GM15510 (cell line): Measurements from ENCODE around the gene URGCP.
A peak's percentile ranks its signal among the peaks of the same experiment; 100 is the strongest.

Experiments
- POLR2A ChIP-seq: IDR thresholded peaks from 3 replicates; pipeline ENCODE4 v1.6.1; 2011; ENCODE audit warnings: borderline replicate concordance; ENCODE audit not compliant: insufficient read length; ENCODE audit errors: extremely low read depth

URGCP gene

DNA sequence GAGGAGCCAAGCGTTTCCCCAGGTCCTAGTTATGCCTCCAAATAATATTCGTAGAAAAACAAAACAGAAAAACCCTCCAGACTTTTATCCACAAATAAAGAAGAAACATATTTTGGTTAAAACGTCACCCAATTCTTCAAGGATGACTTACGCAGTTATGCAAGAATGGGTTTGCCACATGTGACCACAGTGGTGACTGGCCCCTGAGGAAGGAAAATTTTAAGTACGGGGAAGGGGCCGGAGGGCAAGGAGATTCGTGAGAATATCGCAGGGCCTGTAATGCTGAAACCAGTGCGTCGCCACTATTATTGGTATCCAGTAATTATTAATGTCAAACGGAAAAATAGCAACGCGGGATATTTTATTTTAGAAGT is 36.5 kb downstream of the URGCP start:
- TF ChIP-seq POLR2A, result no peak

DNA sequence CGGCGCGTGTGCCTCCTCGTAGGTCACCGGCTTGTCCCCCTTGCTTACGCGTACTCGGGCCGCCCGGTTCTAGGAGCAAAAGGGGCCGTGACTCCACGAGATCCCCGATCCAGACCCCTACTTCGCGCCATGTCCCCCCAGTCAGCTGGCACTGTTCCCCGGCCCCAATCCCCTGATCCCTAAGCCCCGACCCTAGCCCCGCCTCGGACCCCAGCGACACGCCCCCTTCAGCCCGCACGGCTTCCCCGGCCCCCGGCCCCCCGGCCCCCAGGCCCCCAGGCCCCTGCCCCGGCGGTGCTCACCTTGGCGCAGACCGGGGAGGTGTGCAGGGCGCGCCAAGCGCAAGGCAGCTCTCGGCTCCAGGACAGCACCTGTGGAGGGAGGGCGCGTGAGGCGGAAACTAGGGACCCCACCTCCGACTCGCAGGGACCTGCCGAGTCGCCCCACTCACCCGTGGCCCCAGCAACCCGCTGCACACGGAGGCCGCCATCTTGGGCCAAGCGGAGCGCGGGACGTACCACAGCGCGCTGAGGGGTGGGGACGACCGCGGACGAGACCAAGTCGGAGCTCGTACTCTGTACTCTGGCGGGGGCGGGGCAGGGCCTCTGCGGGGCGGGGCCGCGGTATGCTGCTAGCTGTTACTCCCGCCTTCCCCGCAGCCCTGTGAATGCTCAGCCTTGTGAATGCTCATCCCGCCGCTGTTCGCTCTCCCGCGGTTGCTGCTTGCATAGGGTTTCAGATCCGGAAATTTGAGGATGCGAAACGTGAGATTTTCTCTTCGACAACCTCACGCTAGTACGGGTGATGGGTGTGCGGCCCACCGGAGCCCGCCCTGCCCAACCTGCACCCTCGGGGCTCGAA is 37.2 kb downstream of the URGCP start, which contains the start of gene MRPS24:
Gene MRPS24 (minus strand): TSS at position 512 of the 861 bp plus-strand sequence. CDS start 22 bp downstream, at position 490.
- TF ChIP-seq POLR2A, result peak; percentile 96

DNA sequence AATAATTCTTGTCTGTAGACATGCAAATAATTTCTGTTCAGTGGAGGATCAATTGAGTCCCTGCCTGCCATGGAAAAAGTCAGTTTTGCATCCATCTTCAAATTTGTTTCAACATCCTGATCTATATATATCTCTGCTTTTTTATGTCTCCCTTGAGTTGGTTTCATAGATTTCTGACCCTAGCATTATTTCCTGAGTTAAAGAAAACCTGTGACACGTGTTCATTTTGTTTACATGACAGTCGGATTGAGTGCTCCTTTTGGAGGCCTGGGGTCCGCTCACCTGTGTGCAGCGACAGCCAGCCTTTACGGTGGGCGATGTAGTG is 37.8 kb downstream of the URGCP start:
- TF ChIP-seq POLR2A, result no peak

DNA sequence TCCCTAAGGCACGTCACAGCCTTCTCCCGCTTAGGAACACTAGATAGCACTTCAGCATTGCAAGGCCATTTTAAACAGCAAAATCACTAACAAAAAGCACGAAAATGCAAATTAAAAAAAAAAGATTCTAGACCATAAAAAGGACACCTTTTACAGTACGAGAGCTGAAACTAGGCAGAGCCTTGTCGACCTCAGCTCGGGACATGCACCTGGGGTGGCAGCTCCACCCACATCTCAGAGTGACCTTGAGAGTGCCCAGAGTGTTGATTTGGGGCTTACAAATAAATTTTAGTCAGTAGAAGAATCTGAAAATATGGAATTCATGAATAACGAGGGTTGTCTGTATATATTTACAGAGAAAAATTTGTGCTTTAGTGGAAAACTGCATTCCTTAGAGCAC is 38.2 kb downstream of the URGCP start:
- TF ChIP-seq POLR2A, result no peak

DNA sequence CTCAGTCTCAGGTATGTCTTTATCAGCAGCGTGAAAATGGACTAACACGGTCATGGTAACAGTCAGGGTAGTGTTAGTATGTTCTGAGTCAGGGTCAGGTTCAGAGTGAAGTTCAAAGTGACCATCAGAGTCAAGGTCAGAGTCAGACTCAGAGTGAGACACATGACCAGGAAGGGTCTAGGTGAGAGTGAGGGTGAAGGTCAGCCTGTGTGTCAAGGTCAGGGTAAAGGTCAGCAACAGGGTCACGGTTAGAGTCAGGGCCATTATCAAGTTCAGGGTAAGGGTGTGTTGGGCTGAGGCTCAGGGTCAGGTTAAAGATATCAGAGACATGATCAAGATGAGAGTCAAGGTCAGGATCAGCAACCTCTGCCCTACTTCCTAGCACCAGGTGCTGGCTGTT is 41.1 kb downstream of the URGCP start:
- no peak for TF ChIP-seq POLR2A

DNA sequence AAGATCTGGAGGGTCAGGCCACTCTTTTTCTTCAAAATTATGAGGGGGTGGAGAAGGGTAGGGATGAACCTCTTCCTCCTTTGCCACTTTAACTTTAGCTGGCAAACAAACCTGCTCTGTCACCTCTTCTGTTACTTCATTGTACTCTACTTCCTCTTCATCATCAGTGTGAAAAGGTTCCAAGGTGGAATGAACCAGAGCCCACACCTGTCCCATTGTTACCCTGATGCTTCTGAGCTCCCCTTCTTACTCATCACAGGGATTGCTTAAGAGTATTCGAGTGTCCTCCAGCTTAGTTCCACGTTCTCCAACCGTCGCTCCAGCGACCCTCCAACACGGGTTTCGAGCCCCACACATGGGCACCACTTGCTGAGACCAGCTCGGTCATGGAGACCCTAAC is 42.3 kb downstream of the URGCP start:
- no peak for TF ChIP-seq POLR2A

DNA sequence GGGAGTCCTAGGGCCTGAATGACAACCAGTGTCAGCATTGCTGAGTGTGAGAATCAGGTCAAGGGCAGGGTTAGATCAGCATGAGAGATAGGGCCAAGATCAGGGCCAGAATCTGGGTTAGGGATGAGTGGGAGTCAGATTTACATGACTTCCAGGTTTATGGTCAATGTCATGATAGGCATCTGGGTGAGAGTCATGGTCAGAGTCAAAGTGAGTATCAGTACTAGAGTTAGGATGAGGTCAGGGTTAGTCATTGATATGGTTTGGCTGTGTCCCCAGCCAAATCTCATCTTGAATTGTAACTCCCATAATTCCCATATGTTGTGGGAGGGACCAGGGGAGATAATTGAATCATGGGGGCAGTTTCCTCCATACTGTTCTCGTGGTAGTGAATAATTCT is 49.4 kb downstream of the URGCP start:
- no peak for TF ChIP-seq POLR2A

DNA sequence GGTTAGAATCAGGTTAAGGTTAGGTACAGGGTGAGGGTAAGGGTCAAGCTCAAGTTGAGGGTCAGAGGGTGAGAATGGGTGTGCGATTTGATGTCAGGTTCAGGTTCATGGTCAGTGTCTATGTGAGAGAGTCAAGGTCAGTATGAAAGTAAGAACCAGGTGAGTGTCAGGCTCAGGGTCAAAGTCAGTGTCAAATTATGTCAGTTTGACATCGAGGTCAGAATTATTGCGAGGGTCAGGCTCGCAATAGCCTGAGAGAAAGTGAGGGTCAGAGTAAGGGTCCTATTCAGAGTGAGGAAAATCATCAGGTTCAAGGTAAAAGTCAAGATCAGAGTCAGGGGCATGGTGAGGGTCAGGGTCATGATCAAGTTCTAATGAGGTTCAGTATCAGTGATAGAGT is 50.1 kb downstream of the URGCP start:
- TF ChIP-seq POLR2A, result no peak

DNA sequence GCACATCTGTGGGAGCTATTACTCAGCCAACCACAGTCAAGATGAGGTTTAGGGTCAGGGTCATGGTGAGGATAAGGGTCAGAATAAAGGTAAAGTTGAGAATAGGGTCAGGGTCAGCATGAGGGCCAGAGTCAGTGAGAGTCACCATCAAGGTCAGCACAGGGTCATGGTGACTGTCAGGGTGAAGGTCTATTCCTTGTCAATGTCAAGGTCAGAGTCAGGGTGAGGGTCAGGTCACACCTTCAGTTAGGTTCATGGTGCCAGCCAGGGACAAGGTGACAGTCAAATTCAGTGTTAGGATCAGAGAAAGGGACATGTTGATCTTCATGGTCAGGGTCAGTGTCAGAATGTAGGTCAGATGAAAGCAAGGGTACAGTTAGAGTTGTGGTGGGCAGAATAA is 51.2 kb downstream of the URGCP start:
- no peak for TF ChIP-seq POLR2A

DNA sequence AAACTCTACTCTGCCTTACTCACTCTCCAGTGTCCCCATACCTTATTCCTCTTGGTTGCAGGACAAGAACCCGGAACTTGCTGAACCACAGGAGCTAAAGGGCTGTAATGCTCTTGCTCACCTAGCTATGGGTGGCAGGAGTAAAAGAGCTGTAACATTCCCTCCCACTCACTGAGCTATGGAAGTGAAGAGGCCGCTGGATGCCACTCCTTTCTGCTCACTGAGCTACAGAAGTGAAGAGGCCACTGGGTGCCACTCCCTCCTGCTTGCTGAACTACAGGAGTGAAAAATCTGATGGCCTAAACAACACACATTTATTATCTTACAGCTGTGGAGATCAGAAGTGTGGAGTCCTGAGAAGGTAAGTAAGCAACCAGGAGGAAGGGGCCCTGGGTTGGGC is 54.6 kb downstream of the URGCP start:
- no peak for TF ChIP-seq POLR2A

DNA sequence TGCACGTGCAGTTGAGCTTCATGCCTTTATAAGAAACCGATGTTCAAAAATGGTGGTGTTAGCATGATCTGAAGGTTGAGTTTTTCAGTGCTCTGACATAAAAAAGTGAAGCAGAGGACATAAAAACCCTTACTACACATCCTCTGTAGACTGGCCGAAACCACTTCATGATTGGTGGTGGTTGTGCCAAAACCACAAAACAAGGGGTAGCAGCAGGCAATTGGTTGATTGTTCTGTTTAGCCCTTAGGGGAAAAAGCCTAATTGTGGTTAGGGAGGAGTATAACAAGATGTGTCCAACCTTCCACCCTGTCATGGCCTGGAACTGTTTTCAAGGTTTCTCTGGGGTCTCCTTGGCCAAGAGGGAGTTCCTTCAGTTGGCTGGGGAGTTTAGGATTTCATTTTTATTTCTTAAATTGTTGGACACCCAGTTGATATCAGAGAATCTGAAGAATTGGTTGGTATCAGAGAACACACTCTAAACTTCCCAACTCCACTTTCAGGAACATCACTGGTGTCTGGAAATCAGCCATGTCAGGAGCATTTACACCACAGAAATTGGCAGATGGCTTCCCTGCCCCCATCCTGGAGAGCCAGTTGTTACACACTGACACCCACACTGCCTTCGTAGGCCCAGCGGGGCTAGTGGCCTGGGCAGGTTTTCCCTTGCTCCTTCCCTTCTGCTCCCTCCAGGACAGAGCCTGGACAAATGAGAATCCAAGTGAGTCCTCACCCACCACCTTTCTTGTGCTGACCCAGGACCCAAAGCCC is 55.9 kb downstream of the URGCP start:
- no peak for TF ChIP-seq POLR2A

DNA sequence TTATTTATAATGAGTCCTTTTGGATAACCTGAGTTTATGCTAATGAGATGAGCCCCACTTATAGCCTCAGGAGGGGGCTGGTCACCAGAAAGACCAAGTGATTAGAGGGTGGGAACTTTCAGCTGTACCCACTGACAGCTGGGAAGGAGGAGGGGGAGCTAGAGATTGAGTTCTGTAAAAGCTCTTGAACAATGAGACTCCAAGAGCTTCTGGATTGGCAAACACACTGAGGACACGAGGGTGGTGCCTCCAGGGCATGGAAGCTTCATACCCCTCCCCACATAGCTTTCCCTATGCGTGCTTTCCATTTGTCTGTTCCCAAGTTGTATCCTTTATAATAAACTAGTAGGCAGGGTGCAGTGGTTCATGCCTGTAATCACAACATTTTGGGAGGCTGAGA is 57.3 kb downstream of the URGCP start:
- no peak for TF ChIP-seq POLR2A

DNA sequence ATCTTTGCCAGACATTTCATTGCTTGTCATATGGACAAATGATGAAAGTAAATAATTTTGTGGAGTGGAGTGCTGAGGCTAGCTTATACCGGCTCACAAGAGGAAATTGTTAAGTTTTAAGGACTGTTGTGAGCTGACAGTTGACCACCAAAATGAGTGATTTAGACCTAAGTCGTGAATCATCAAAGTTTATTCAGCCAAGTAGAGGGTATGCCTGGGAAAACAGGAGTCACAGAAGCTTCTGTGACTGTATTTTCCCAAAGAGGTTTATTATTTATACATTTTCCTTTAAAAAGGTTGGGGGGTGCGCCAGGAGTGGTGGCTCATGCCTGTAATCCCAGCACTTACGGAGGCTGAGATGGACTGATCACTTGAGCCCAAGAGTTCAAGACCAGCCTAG is 58.9 kb downstream of the URGCP start:
- TF ChIP-seq POLR2A, result no peak

DNA sequence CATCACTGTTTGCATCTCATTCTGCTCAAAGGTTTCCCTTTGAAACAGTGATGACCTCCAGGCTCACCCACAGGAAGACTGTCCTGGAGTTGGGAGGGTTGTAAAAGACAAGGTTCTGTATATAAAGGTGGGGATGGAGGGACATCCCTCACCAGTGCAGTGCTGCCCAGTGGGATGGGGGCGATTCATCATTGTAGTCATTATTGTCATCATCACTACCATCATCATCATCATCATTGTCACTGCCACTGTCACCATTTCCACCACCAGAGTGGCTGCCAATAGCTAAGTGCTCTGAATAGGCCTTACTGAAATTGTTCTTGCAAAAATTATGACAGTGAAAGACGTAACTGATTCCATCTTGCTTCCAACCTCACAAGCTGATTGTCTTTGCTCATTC is 61.7 kb downstream of the URGCP start:
- no peak for TF ChIP-seq POLR2A

DNA sequence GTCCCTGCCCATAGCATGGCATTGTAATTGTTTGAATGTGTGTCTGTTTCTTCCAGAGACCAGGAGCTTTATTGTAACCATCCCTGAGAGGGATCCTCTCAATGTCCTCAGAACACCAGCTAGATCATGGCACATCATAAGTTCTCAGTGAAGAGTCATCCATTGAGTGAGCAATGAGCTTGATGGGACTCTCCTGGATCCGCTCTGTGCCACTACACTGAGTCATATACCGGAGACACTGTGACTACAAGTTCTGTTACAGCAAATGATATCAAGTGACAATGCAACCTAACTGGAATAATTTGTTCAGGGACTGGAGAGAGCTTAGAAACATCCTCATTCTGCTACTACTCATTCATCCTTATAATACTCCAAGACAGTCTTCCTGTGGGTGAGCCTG is 62.1 kb downstream of the URGCP start:
- no peak for TF ChIP-seq POLR2A

DNA sequence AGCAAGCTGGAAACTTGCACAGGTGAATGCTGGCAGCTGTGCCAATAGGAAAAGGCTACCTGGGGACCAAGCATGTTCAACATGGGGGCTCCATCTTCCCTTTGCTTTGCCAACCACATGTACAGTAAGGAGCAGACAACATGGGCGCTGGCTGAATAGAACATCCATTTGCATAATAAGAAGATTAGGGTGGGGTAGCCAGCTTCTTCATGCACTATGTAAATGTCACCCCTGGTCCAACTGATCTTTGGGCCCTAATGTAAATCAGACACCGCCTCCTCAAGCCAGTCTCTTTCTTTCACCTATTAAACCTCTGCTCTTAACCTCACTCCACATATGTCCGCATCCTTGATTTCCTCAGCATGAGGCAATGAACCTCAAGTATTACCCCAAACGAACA is 63.1 kb downstream of the URGCP start:
- no peak for TF ChIP-seq POLR2A

DNA sequence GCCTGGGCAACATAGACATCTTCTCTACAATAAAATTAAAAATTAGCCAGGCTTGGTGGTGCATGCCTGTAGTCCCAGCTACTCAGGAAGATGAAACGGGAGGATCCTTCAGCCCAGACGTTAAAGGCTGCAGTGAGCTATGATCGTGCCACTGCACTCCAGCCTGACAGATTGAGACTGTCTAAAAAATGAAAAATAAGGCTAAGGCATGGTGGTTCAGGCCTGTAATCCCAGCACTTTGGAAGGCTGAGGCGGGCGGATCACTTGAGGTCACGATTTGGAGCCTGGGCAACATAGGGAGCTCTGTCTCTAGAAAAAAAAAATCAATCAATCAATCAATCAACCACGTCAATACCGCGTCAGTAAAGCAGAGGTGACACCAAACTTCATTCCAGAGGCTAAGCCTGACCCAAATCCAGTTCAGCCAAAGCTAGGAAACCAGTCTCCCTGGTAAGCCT is 68.2 kb downstream of the URGCP start:
- no peak for TF ChIP-seq POLR2A
